ENCODE measurements around the gene ZC3H12C.

Gene ZC3H12C

GRCh38 chr11:110148775-110149744 is 55.9 kb downstream of the ZC3H12C start:
- no peak for DNase-seq (ENCODE audit: low read depth in 2 of 2)

GRCh38 chr11:110152199-110152598 is 59.0 kb downstream of the ZC3H12C start:
- DNase-seq (ENCODE audit: low read depth in 2 of 2): no peak

- DNase-seq (ENCODE audit: low read depth in 2 of 2): no peak
Observed at GRCh38 chr11:110153474-110153873, 60.3 kb downstream of the ZC3H12C start.

- DNase-seq (ENCODE audit: low read depth in 2 of 2): no peak
Observed at GRCh38 chr11:110156503-110156902, 63.3 kb downstream of the ZC3H12C start.

- no peak for DNase-seq (ENCODE audit: low read depth in 2 of 2)
Observed at GRCh38 chr11:110158317-110159200, 65.4 kb downstream of the ZC3H12C start.

GRCh38 chr11:110159476-110159875 is 66.3 kb downstream of the ZC3H12C start:
- DNase-seq (ENCODE audit: low read depth in 2 of 2): no peak

- no peak for DNase-seq (ENCODE audit: low read depth in 2 of 2)
Observed at GRCh38 chr11:110160016-110160415, 66.8 kb downstream of the ZC3H12C start.

- no peak for DNase-seq (ENCODE audit: low read depth in 2 of 2)
Observed at GRCh38 chr11:110160437-110160836, 67.2 kb downstream of the ZC3H12C start.

GRCh38 chr11:110161061-110161460 is 67.9 kb downstream of the ZC3H12C start:
- DNase-seq (ENCODE audit: low read depth in 2 of 2): no peak

- no peak for DNase-seq (ENCODE audit: low read depth in 2 of 2)
Observed at GRCh38 chr11:110162216-110162615, 69.0 kb downstream of the ZC3H12C start.

GRCh38 chr11:110165039-110165925 is 72.1 kb downstream of the ZC3H12C start:
- DNase-seq (ENCODE audit: low read depth in 2 of 2): no peak

GRCh38 chr11:110168033-110168803 is 75.0 kb downstream of the ZC3H12C start:
- no peak for DNase-seq (ENCODE audit: low read depth in 2 of 2)

GRCh38 chr11:110169738-110170137 is 76.5 kb downstream of the ZC3H12C start:
- no peak for DNase-seq (ENCODE audit: low read depth in 2 of 2)

- no peak for DNase-seq (ENCODE audit: low read depth in 2 of 2)
Observed at GRCh38 chr11:110172468-110173065, 79.4 kb downstream of the ZC3H12C start.

- DNase-seq (ENCODE audit: low read depth in 2 of 2): peak; percentile 26 to 37
Observed at GRCh38 chr11:110173811-110174644, 80.8 kb downstream of the ZC3H12C start.

GRCh38 chr11:110174645-110175310 is 81.6 kb downstream of the ZC3H12C start:
- no peak for DNase-seq (ENCODE audit: low read depth in 2 of 2)

GRCh38 chr11:110176366-110177085 is 83.3 kb downstream of the ZC3H12C start:
- DNase-seq (ENCODE audit: low read depth in 2 of 2): no peak

- no peak for DNase-seq (ENCODE audit: low read depth in 2 of 2)
Observed at GRCh38 chr11:110177086-110177456, 83.9 kb downstream of the ZC3H12C start.

Data from stimulated activated CD8-positive, alpha-beta memory T cell treated with anti-CD3 and anti-CD28 coated beads, Interleukin-2, amount 100 ng/mL, for 1 hour (primary cell).